GM12864 (cell line): ENCODE results near the gene CPXM2.

ENCODE experiments used
- DNase-seq: peaks from one replicate; pipeline ENCODE4 v3.0.0-alpha.2; 2011; ENCODE audit warnings: low read depth
- H3K4me3 ChIP-seq: 2 replicates; pipeline ENCODE4 v1.5.1; 2011; ENCODE audit warnings: mild to moderate bottlenecking, low read depth, low read length, control low read depth
- TF ChIP-seq, protein P1 (sequence below): IDR thresholded peaks from 2 replicates; pipeline ENCODE4 v1.5.1; 2011; ENCODE audit warnings: low read depth, mild to moderate bottlenecking, moderate library complexity, low read length, control low read depth, inconsistent platforms; ENCODE audit errors: missing control alignments

CPXM2 gene

DNA sequence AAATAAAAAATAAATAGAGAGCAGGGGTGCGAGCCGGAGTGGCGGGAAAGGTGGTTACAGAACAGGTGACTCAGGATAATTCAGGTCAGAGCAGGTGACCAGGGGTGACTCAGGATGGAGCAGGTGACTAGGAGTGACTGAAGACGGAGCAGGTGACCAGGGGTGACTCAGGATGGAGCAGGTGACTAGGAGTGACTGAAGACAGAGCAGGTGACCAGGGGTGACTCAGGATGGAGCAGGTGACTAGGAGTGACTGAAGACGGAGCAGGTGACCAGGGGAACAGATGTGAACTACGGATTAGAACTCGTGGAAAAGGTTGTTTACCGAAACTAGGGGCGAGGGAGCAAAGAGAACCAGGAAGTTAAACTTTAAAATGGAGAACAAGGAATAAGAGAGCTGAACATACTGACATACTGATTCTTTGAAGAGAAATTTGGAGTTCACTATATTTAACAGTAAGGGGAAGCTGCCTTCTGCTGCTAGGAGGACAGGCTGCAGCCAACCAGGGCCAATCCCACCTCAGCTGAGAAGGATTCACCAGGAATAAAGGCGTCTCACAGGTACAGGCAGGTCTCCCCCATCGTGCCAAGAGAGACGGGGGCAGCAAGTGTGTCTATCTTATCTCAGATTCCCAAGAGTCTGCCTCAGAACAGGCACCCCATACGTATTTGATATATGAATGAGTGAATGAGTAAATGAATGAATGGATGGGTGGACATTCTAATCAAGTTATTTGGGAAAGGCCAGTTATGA, 101.3 kb downstream of the CPXM2 start:
- no peak overlapping the region for H3K4me3 ChIP-seq
- no peak for DNase-seq
- TF ChIP-seq, protein P1, sequence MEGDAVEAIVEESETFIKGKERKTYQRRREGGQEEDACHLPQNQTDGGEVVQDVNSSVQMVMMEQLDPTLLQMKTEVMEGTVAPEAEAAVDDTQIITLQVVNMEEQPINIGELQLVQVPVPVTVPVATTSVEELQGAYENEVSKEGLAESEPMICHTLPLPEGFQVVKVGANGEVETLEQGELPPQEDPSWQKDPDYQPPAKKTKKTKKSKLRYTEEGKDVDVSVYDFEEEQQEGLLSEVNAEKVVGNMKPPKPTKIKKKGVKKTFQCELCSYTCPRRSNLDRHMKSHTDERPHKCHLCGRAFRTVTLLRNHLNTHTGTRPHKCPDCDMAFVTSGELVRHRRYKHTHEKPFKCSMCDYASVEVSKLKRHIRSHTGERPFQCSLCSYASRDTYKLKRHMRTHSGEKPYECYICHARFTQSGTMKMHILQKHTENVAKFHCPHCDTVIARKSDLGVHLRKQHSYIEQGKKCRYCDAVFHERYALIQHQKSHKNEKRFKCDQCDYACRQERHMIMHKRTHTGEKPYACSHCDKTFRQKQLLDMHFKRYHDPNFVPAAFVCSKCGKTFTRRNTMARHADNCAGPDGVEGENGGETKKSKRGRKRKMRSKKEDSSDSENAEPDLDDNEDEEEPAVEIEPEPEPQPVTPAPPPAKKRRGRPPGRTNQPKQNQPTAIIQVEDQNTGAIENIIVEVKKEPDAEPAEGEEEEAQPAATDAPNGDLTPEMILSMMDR: no peak

DNA sequence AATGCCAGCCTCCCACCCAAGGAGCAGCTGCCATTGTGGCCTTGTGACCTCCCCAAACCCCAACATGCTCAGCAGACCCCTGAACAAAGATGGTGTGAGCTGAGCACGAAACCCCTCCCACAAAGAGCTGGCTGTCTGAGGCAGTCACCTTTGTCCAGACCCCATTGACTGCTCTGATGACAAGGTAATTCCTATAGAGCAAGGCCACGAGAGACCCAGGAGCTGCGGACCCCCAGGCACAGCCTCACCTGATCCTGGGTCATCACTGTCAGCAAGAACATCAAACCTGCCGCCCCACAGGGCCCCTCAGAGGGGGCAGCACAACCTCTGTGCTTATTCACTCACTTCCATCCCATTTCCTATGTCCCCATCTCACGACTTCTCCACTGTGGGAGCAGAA, 102.6 kb downstream of the CPXM2 start:
- no peak overlapping the region for H3K4me3 ChIP-seq
- TF ChIP-seq, protein P1: no peak
- no peak for DNase-seq

DNA sequence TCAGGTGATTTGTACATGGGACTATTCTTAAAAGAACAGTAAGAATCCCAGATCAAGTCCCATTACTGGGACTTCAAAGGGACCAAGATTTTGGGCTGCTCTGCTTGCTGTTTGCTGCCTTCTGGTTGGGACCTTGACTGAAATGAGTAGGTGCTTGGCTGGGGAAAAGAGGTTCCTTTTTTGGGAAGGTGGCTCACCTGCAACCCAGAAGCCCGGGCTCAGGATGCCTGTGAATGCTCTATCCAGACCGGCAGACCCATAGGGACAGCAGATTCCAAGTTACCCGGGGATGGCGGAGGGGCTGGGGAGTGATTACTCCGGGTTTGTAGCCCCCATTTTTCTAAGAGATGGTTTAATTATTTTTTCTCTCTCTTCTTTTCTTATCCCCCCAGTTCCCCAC, 104.0 kb downstream of the CPXM2 start:
- TF ChIP-seq, protein P1: no peak
- H3K4me3 ChIP-seq: no peak overlapping the region
- no peak for DNase-seq

DNA sequence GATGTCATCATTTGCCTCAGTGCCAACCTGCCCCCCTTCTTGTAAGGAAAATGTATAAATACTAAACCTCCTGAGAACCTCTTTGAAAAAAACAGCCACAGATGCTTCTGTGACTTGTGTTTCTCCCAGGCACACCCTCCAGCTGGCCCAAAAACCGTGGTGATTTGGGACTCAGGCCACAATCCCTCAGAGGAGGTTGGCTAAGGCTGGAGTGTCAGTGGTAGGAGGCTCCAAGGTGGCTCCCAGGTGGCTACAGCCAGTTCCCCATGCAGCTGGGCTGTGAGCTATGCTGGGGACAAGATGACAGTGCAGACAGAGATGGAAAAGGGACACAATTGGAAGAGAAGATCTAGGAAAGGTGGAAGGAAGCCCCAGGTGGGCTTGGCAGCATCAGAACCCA, 104.7 kb downstream of the CPXM2 start:
- no peak for DNase-seq
- TF ChIP-seq, protein P1: no peak
- H3K4me3 ChIP-seq: no peak overlapping the region

DNA sequence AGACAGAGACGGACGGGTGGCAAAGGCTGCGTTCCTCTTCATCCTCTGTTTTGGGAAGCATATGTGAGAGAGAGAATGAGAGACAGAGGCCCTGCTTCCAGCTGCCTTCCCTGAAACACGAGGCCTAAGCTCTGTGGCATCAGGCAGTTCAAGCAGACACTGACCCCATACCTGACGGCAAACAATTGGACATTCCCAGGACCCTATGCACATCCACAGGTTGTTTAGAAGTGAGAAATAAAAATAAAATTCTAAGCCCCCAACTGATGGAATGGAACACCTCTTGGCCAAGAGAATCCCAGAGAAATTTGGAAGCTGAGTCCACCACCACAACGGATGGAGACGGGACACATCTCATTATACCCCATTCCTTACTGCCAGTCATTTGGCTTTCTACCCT, 105.3 kb downstream of the CPXM2 start:
- DNase-seq: no peak
- TF ChIP-seq, protein P1: no peak
- H3K4me3 ChIP-seq: no peak overlapping the region

DNA sequence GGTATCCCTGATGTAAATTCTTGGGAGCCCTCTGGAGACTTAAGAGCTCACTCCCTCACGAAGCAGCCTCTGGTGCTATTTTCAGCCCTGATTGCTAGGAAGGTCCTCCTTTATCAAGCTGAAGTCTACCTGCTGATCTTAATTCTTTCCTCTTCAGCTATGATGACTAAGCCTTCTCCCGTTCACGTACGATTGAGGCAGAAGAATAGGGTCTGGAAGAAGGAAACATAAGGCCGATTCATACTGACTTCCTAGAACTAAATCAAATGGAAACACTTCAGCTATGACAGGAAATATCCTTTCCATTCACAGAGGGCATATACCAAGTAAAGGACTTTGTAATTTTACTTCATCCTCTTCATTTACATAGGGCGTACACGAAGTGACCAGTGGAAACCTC, 107.0 kb downstream of the CPXM2 start:
- DNase-seq: no peak
- no peak overlapping the region for H3K4me3 ChIP-seq
- TF ChIP-seq, protein P1: no peak

DNA sequence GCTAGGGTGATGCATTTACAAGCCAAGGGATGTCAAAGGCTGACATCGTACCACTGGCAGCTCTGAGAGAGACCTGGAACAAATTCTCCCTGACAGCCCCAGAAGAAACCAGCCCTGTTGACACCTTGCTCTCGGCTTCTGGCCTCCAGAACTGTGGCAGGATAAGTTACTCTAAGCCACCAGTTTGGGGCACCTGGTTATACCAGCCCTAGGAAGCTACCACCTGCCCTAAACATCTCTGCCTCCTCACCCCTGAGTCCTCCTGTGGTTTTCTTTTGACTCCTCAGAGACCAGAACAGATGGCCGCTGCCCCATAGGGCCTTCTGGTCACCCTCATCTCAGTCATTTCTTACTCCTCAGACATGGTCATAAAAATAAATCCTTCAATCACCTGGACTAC, 107.4 kb downstream of the CPXM2 start:
- DNase-seq: no peak
- no peak overlapping the region for H3K4me3 ChIP-seq
- TF ChIP-seq, protein P1: no peak
